ENCODE data around the gene REP15. TPM values are rescaled to one million over a fixed set of nuclear protein-coding genes. Genes with fewer than 3 reads are reported as not detected.

REP15 gene
- total and polyA plus RNA-seq, 2 donors from 2014 or later, result 1.3 to 3.2 TPM

DNA sequence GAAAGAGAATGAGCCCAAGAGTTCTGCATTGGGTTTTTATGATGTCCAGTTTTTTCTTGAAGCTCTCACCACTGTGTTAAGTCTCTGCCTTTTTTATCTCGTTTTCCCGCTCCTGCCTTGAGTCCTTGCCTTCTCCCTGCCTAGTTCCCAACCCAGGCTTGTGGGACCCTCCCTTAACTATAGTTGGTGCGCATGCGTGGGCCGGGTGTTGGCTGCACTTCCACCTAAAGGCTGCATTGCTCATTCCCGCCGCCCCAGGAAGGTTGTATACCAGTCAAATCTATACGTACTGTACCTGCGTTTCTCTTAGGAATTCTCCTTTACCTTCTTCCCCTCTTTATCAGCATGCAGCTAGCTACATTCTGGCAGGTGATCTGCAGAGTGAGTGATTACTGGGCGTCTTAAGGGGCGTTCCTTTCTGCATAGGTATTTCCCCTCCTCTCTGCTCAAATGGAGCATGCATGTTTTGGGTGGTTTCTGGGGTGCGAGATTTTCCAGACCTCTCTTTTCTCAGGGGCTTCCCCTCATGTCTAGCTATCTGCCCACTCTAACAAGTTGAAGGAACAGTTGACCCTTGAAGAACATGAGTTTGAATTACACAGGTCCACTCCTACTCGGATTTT lies 6.6 kb upstream of the REP15 start:
- no peak for DNase-seq
- no peaks in the 10 kb centered on the region for H3K9me3 ChIP-seq (ENCODE audit: control insufficient read depth in 2 of 3, insufficient read depth in 1 of 3, low read length in 3 of 3)
- no peak overlapping the region for H3K27ac ChIP-seq (ENCODE audit: low read depth in 2 of 2, low read length in 2 of 2)
- TF ChIP-seq, protein P1, sequence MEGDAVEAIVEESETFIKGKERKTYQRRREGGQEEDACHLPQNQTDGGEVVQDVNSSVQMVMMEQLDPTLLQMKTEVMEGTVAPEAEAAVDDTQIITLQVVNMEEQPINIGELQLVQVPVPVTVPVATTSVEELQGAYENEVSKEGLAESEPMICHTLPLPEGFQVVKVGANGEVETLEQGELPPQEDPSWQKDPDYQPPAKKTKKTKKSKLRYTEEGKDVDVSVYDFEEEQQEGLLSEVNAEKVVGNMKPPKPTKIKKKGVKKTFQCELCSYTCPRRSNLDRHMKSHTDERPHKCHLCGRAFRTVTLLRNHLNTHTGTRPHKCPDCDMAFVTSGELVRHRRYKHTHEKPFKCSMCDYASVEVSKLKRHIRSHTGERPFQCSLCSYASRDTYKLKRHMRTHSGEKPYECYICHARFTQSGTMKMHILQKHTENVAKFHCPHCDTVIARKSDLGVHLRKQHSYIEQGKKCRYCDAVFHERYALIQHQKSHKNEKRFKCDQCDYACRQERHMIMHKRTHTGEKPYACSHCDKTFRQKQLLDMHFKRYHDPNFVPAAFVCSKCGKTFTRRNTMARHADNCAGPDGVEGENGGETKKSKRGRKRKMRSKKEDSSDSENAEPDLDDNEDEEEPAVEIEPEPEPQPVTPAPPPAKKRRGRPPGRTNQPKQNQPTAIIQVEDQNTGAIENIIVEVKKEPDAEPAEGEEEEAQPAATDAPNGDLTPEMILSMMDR (IDR thresholded peaks at IDR 0.05; ENCODE audit: borderline replicate concordance, extremely low read depth, insufficient read depth), result no peak
- no peak overlapping the region for H3K4me3 ChIP-seq (ENCODE audit: low read length in 3 of 3)
- H3K36me3 ChIP-seq (ENCODE audit: control insufficient read depth in 2 of 3, insufficient read depth in 3 of 3, low read length in 3 of 3), result peaks cover 8 to 61% (median 38%) of the 10 kb centered on the region in 3 donors
- FAIRE-seq, result no peak
- no peak overlapping the region for H3K9ac ChIP-seq (ENCODE audit: low read length in 3 of 3)
- no peaks in the 10 kb centered on the region for H3K27me3 ChIP-seq (ENCODE audit: control insufficient read depth, insufficient read depth, low read length)
- intact Hi-C loops (cut with DNase I), result no loop called here
- no peaks in the 10 kb centered on the region for H3K4me1 ChIP-seq (ENCODE audit: control insufficient read depth in 2 of 3, insufficient read depth in 2 of 3, low read depth in 1 of 3, low read length in 3 of 3)

- intact Hi-C loops (cut with DNase I), result no loop called here
- Histone ChIP-seq H3K4me3 (ENCODE audit: low read length in 3 of 3) (no peak overlapping the region), H3K36me3 (ENCODE audit: control insufficient read depth in 2 of 3, insufficient read depth in 3 of 3, low read length in 3 of 3) (peaks cover 3 to 53% (median 31%) of the 10 kb centered on the region in 3 donors), H3K27ac (ENCODE audit: low read depth in 2 of 2, low read length in 2 of 2) (no peak overlapping the region), H3K9me3 (ENCODE audit: control insufficient read depth in 2 of 3, insufficient read depth in 1 of 3, low read length in 3 of 3) (no peaks in the 10 kb centered on the region), H3K9ac (ENCODE audit: low read length in 3 of 3) (no peak overlapping the region), H3K4me1 (ENCODE audit: control insufficient read depth in 2 of 3, insufficient read depth in 2 of 3, low read depth in 1 of 3, low read length in 3 of 3) (no peaks in the 10 kb centered on the region), H3K27me3 (ENCODE audit: control insufficient read depth, insufficient read depth, low read length) (no peaks in the 10 kb centered on the region)
- FAIRE-seq (no peak), DNase-seq (no peak)
- TF ChIP-seq, protein P1 (IDR thresholded peaks at IDR 0.05; ENCODE audit: borderline replicate concordance, extremely low read depth, insufficient read depth), result no peak
Observed at GRCh38 chr12:27693403-27693802, 2.8 kb upstream of the REP15 start.

DNA sequence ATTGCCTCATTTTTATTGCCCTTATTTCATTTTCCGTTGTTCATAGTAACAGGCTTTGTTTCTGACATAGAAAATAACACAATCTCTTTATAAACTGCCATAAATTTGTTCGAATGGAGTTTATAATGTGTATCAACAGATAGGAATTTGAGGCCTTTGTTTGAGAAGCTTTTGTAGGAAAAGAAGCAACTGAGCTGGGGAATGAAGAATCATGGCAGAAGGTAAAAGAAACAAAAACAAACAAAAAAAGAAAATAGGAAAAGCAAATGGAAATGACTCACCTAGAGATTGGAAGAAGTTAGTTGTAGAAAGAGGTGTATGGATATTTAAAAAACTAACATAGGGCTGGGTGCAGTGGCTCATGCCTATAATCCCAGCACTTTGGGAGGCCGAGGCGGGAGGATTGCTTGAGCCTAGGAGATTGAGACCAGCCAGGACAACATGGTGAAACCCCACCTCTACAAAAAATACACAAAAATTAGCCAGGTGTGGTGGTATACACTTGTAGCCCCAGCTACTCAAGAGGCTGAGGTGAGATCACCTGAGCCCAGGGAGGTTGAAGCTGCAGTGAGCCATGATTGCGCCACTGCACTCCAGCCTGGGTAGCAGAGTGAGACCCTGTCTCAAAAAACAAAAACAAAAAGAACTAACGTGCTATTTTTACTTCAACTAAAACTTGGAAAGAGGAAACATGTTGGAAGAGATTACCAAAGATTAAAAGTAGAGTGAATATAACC lies 523 bp upstream of the REP15 start:
- TF ChIP-seq, protein P1 (IDR thresholded peaks at IDR 0.05; ENCODE audit: borderline replicate concordance, extremely low read depth, insufficient read depth), result no peak
- FAIRE-seq (no peak), DNase-seq (no peak)
- Histone ChIP-seq H3K27ac (ENCODE audit: low read depth in 2 of 2, low read length in 2 of 2) (no peak overlapping the region), H3K9me3 (ENCODE audit: control insufficient read depth in 2 of 3, insufficient read depth in 1 of 3, low read length in 3 of 3) (no peaks in the 10 kb centered on the region), H3K4me1 (ENCODE audit: control insufficient read depth in 2 of 3, insufficient read depth in 2 of 3, low read depth in 1 of 3, low read length in 3 of 3) (no peaks in the 10 kb centered on the region), H3K9ac (ENCODE audit: low read length in 3 of 3) (no peak overlapping the region), H3K27me3 (ENCODE audit: control insufficient read depth, insufficient read depth, low read length) (no peaks in the 10 kb centered on the region), H3K4me3 (ENCODE audit: low read length in 3 of 3) (no peak overlapping the region), H3K36me3 (ENCODE audit: control insufficient read depth in 2 of 3, insufficient read depth in 3 of 3, low read length in 3 of 3) (peaks cover 3 to 29% (median 18%) of the 10 kb centered on the region in 3 donors)
- intact Hi-C loops (cut with DNase I), result no loop called here
